A673 (cell line): Measurements from ENCODE around the gene ST3GAL4. TPM values are rescaled to one million over a fixed set of nuclear protein-coding genes. Genes with fewer than 3 reads are reported as not detected.

Source experiments
- BruUV-seq: library from RNA; stranded (reverse); fragments of 400-500 nt; replicated peaks from 2 replicates; lab custom pipeline; 2021; lab: Mats Ljungman, UMichigan
- CTCF ChIA-PET: fragments of 300-600 bp; sonication (Branson Sonifier 250); formaldehyde crosslinking; loops from one replicate; lab custom pipeline; 2022; ENCODE audit warnings: antibody characterized with exemption; lab: Charles Lee
- POLR2A ChIA-PET: fragments of 300-600 bp; sonication (Branson Sonifier 250); formaldehyde crosslinking; loops from one replicate; lab custom pipeline; 2022; ENCODE audit warnings: antibody characterized with exemption; ENCODE audit not compliant: low non-redundant PET; lab: Charles Lee
- DNase-seq: peaks from one replicate; pipeline ENCODE4 v3.0.0-alpha.2; 2015; ENCODE audit warnings: low spot score
- H3K27ac ChIP-seq: fragments of 200-600 bp; sonication (generic); 2 replicates; pipeline ENCODE4 v1.5.1; 2016; ENCODE audit warnings: mixed run types, low read depth, mild to moderate bottlenecking, mixed read lengths, antibody characterized with exemption, low read length; ENCODE audit not compliant: poor library complexity, severe bottlenecking
- H3K27me3 ChIP-seq: fragments of 200-600 bp; sonication (generic); replicated peaks from 2 replicates; pipeline ENCODE4 v1.6.1; 2017; ENCODE audit warnings: mixed run types, low read depth, mild to moderate bottlenecking, mixed read lengths, antibody characterized with exemption, low read length; ENCODE audit not compliant: insufficient read depth, poor library complexity
- H3K36me3 ChIP-seq: fragments of 200-600 bp; sonication (generic); 2 replicates; pipeline ENCODE4 v1.6.1; 2016; ENCODE audit warnings: mixed run types, mild to moderate bottlenecking, mixed read lengths, antibody characterized with exemption, low read length; ENCODE audit not compliant: insufficient read depth, poor library complexity, severe bottlenecking
- H3K4me1 ChIP-seq: fragments of 200-600 bp; sonication (generic); 2 replicates; pipeline ENCODE4 v1.6.1; 2017; ENCODE audit warnings: mixed run types, mild to moderate bottlenecking, mixed read lengths, antibody characterized with exemption, low read length; ENCODE audit not compliant: insufficient read depth, poor library complexity, severe bottlenecking
- H3K4me3 ChIP-seq: fragments of 200-600 bp; sonication (generic); 2 replicates; pipeline ENCODE4 v1.5.1; 2016; ENCODE audit warnings: low read depth, mixed run types, mild to moderate bottlenecking, mixed read lengths, low read length; ENCODE audit not compliant: poor library complexity, severe bottlenecking
- H3K9me3 ChIP-seq: fragments of 200-600 bp; sonication (generic); 2 replicates; pipeline ENCODE4 v1.6.1; 2016; ENCODE audit warnings: mixed run types, low read depth, mild to moderate bottlenecking, mixed read lengths, antibody characterized with exemption, low read length; ENCODE audit not compliant: poor library complexity, severe bottlenecking
- CTCF ChIP-seq: fragments of 300-800, 200-600 bp; sonication (generic); conservative IDR thresholded peaks from 2 replicates; pipeline ENCODE4 v1.5.1; 2017; ENCODE audit warnings: low read depth, mild to moderate bottlenecking, antibody characterized with exemption, low read length, moderate library complexity, mixed read lengths
- EZH2 ChIP-seq: fragments of 200-600 bp; sonication (generic); IDR thresholded peaks from 2 replicates; pipeline ENCODE4 v1.6.1; 2017; ENCODE audit warnings: borderline replicate concordance, low read depth, mild to moderate bottlenecking, mixed read lengths, antibody characterized with exemption, low read length; ENCODE audit not compliant: poor library complexity, severe bottlenecking
- intact Hi-C: fragments of 100-400 bp; cut with micrococcal nuclease; formaldehyde crosslinking; loops from one replicate; pipeline ENCODE4 v1.10.0; 2022; ENCODE audit not compliant: unreplicated experiment
- total RNA-seq: library from RNA; stranded (reverse); gene quantifications from 2 replicates; pipeline ENCODE4 v1.2.3, GENCODE V29; 2021

Gene ST3GAL4
- total RNA-seq, 1 experiment from 2014 or later = 29.9 TPM

- Histone ChIP-seq H3K4me3 (no peak overlapping the region), H3K9me3 (no peaks in the 10 kb centered on the region), H3K27ac (no peak overlapping the region), H3K36me3 (no peaks in the 10 kb centered on the region), H3K4me1 (peaks cover 28% of the 10 kb centered on the region), H3K27me3 (no peaks in the 10 kb centered on the region)
- BruUV-seq = no TSS peak
- ChIA-PET POLR2A (no interaction called here), CTCF (no interaction called here)
- TF ChIP-seq CTCF (no peak), EZH2 (no peak)
- DNase-seq = no peak
- intact Hi-C loops = no loop called here
Measured at GRCh38 chr11:126461996-126462395, 106.5 kb downstream of the ST3GAL4 start.

DNA sequence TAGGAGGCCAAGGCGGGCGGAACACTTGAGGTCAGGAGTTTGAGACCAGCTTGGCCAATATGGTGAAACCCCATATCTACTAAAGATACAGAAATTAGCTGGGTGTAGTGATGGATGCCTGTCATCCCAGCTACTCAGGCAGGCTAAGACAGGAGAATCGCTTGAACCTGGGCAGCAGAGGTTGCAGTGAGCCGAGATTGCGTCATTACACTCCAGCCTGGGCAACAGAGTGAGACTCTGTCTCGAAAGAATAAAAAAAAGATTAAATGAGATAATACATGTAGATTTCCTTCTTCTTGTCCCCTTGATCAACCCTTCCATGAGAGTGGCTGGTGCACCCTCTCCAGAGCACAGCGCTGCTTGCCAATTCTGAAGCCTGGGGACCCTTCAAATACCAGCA, 106.9 kb downstream of the ST3GAL4 start:
- BruUV-seq = no TSS peak
- Histone ChIP-seq H3K27ac (no peak overlapping the region), H3K4me1 (peaks cover 32% of the 10 kb centered on the region), H3K4me3 (no peak overlapping the region), H3K36me3 (no peaks in the 10 kb centered on the region), H3K27me3 (no peaks in the 10 kb centered on the region), H3K9me3 (no peaks in the 10 kb centered on the region)
- intact Hi-C loops = no loop called here
- TF ChIP-seq CTCF = no peak
- TF ChIP-seq EZH2 = no peak
- ChIA-PET CTCF (no interaction called here), POLR2A (no interaction called here)
- no peak for DNase-seq

Other genes with a start within 250 kb of the ST3GAL4 start
- 45.3 and 53.9 TPM in 2 replicates for gene RPUSD4, start 144.0 kb upstream of the ST3GAL4 start, total RNA-seq
- gene FAM118B, start 143.9 kb upstream of the ST3GAL4 start, total RNA-seq = 34.8 and 40.3 TPM in 2 replicates
- gene SRPRA, start 86.8 kb upstream of the ST3GAL4 start, total RNA-seq = 123 and 136 TPM in 2 replicates
- gene FOXRED1, start 86.5 kb upstream of the ST3GAL4 start, total RNA-seq = 72.6 and 76.1 TPM in 2 replicates
- 11.3 and 14.5 TPM in 2 replicates for gene TIRAP, start 72.6 kb upstream of the ST3GAL4 start, total RNA-seq
- gene DCPS, start 51.6 kb upstream of the ST3GAL4 start, total RNA-seq = 31.2 and 38.4 TPM in 2 replicates